Kidney tubule cell (primary cell): Measurements from ENCODE around the gene NAV2.
"Not testable (repeated sequence)": the region's sequence is repeated elsewhere in the genome, so short reads cannot be mapped to it uniquely, and the experiment has no call there.

Source experiments
- DNase-seq: peaks from one replicate; pipeline ENCODE4 v3.0.0-alpha.2; 2018; ENCODE audit warnings: low spot score

NAV2 gene

DNA sequence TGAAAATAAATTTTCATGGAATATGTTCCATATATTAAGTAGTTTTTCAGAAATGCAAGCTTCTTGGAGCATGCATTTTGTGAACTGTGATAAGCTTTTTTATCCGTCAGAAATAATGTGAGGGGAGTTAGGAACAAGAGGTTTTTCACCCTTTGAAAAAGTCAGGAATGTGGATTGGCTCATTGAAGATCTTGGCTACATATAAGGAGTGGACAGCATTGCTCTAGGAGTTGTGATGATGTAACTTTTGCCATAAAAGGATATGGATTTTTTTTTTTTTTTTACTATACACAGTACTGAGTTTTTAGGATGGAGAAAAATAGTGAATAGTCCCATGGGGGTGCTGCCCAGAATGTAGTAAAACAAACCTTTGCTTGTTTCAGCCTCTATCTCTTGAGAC, 180.2 kb downstream of the NAV2 start:
- no peak for DNase-seq

DNA sequence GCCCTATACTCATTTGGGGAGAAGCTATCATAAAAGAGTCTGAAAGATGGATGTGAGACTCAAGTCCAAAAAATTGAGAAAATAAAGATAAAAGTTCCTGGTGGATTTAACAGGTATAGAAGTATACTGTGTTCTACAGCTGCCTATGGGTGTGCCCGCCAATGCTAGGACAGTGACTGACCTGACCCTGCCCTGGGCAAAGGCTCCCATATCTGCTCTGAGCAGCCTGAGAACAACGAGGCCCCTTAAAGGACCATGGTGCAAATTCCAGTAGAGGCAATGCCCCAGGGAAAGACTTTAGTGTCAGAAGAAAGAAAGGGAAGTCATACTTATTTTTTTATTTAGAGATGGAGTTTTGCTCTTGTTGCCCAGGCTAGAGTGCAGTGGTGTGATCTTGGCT, 181.8 kb downstream of the NAV2 start:
- DNase-seq: no peak

DNA sequence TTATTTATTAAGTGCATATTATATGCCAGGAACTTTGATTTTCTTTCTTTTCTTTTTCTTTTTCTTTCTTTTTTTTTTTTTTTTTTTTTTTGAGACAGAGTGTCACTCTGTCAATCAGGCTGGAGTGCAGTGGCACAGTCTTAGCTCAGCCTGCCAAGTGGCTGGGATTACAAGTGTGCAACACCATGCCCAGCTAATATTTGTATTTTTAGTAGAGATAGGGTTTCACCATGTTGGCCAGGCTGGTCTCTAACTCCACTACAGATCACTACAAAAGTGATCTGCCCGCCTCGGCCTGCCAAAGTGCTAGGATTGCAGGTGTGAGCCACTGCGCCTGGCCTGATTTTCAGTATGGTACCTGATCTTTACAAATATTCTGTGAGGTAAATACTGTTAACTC, 182.4 kb downstream of the NAV2 start:
- DNase-seq: not testable (repeated sequence)

DNA sequence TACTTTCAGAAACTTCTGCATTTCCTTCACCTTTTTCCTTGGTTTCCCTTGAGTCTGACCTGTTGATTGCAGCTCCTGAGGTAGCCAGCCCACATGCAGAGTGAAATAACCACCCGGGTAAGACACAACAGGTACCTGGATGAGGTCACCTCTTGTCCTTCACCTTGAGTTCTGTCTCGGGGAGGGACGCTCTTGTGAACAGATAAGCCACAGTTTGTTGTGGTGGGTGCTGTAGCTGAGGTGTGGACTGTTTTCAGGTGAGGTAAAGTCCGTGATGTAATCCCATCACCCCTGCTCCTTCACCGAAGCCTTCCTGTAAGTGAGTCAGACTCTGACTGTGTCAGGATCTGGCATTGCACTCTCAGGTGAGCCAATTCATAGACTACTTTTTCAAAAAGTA, 183.1 kb downstream of the NAV2 start:
- peak; percentile 70 for DNase-seq

DNA sequence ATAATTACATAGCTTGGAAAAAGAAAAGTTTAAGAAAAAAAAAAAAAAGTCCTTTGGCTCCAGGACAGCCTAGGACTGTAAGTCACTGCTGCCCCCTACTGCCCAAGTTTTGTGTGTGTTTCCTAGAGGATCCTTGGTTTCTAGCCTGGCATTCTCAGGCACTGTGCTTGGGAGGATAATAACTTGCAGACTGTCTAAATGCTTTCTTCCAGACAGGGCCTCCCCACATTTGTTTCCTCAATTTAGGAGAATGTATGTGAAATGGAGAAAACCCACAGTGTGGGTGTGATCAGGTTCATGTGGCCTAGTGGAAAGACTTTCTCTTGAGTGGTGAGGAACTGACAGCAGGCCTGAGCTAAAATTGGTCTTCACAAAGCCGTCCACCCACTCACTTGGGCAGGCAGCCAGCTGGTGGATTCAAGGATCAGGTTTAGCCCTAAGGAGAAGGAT, 191.0 kb downstream of the NAV2 start:
- DNase-seq: peak; percentile 71

DNA sequence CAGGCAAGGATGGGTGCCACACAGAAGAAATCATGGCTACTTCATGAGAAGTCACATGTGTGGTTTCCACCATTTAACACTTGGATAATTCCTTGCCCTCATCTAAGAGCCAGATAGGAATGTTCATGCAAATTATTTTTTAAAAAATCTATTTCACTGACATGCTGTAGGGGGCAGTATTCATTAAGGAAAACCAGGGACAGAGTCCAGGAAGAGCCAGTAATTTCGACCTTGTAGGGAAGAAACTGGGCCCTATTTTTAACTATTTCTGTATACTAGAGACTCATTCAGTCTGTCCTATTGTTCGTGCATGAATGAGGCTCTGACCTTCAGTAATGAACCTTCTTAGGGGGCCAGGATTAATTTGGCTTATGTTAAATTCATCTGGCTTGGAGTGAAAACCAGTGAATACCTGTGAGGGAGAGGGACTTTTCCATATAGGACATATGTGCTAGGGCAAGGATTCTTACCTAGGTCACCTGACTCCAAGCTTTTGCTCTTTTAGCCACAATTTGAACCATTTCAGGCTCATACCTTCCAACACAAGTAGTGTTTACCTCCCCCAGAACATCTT, 192.7 kb downstream of the NAV2 start:
- DNase-seq: peak; percentile 60

DNA sequence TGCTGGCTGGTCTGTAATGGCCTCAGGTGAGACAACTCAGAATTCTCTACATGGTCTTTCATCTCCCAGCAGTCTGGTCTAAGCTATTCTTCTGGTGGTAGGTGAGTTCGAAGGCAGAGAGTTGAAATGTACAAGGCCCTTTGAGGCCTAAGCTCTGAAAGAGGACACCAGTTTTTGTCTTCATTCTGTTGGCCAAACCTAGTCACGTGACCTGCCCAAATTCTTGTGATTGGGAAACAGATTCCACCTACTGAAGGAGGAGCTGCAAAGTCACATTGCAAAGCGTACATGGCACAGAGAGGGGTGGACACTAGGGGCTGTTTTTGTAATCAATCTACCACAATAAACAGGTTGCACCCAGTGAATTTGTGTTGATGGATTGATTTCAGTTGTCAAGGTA, 193.5 kb downstream of the NAV2 start:
- no peak for DNase-seq

DNA sequence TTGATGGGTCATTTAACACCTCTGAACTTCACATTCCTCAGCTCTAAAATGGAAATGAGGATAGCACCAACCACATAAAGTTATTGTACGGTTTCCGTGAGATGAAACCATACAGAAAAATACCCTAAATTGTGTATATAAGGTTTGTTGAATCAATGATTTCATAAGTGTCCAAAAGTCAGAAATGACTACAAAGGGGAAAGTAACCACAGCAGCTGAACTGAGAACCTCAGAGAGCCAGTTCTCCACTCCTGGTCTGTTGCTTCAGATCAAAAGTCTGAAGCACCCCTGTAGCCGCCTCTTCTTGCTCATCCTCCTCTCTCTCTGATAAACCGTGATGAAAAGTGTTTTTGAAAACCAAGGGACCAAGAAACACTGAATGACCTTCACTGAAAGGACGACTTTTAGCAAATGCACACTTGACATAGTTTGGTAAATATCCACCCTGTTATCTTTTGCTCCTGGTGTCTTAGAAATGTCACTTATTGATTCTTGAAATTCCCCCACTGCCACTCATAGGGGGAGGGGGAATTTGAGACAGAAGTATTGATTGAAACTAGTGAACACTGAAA, 194.5 kb downstream of the NAV2 start:
- DNase-seq: no peak

DNA sequence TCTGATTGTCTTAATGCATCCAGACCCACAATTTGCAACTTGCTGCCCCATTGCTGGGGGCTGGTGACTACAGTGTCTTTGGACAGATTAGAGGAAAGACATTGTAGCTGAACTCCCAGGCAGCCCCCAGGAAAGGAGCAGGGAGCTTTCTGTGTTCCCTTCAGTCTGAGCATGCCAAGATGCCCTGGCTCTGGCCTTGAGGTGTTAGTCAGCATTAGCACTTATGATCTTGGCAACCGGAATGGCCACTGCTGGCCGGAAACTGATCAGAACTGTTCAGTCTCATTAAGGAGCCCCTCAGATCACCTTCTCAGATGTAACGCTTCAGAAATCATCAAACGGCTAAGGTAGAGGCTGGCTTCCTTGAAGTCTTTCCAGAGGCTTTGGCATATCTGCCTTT, 195.2 kb downstream of the NAV2 start:
- no peak for DNase-seq

DNA sequence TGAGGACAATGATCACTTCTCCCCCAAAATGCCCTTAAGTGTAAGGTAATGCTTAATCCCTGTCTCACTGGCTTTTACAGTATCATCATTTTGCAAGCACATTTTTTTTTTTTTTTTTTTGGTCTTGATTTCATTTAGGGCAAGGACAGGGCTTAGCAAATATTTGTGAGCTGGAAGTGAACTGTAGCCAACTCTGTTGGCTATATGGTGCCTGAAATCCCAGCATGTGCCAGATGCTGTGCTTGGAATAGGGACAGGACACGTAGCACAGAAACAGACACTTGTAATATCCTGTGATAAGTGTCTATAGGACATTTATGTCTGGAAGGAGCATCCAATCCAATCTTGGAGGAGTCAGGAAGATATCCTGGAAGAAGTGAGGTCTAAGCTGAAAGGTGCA, 198.3 kb downstream of the NAV2 start:
- no peak for DNase-seq

DNA sequence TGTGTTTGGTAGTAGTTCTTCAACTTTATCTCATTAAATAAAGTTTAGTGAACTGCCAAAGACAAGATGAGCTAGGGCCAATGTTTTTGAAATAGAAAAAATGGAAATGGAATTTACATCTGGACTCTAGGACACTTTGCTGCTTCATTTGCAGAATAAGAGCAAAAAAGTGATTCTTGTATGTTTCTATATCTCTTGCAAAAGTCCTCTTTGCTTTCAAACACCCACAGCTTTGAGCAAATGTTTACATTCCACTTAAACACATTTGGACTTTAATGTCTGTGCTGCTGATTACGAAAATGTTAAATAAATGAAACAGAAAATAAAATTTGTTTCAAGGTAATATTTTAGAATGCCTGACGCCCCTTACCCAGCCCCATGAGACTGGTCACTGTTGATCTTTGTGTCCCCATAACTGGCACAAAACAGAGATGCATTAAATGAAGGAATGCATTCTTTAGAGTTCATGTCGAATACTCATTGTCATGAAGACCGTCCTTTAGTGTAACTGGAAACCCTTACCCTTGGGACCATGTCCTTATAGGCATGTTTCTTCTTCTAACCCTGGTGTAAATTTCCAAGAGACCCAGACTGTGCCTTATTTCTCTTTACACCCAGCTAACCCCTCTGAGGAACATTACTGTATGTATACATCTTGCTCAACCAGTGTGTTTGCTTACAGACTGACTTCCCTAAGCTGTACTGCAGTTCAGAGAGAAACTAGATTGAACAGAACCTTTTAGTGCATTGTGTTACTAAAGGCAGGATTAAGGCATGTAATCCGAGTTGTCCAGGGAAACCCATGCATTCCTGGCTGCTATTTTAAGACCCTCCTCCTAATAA, 199.7 kb downstream of the NAV2 start:
- no peak for DNase-seq

DNA sequence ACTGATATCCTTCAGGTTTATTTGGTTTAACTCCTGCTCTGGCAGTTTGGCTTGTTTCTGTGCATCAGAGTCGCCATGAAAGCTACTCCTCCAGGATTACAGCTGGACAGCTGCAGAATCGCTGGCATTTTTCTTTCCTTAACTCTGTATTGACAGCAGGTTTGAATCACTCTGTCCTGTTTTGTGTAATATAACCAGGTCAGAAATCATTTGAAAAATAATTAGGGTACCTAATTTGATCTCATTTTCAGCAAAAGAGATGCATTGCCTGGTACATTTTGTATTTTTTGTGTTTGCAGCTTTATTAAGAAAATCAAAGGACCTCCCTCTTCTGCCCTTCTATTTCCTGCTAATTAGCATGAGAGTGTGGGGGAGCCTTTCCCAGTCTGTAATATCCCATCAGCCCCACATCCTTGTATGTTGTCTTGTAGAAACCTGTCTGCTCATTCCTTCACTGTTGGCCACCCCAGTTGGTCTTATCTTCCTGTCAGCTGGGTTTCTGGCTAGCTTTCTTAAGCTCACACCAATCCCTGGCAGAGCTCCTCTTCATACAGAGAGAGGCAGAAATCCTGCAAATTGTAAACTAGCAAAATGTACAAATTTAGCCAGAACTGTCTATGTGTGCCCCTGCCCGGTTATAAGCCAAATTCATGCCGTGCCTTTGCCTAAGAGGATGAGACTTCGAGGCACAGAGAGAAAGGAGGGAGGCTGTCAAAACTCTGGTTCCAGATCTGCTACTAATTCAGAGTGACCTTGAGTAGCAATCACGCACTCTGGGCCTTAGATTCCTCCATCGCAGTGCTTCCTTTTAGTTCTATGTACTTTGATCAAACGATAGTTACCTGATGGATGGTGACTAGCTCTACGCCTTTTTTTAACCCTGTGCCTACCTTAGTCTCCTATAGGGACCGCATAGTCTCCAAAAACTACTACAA, 200.6 kb downstream of the NAV2 start:
- DNase-seq: no peak

DNA sequence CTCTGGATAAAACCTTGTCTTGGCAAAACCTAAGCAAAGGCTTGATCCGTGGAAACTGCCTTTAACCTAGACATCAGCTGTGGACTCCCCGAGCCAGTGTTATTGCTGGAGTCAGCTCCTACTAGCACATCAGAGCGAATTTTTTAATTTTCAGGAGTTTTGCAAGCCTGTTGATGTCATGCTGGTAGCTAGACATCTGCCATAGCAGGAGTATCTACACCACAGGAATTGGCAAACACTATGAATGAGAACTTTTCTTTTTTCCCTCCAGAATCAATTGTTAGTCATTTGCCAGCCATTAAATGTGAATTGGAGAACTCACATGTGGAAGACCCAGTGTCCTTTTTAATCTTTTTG, 201.2 kb downstream of the NAV2 start:
- no peak for DNase-seq

DNA sequence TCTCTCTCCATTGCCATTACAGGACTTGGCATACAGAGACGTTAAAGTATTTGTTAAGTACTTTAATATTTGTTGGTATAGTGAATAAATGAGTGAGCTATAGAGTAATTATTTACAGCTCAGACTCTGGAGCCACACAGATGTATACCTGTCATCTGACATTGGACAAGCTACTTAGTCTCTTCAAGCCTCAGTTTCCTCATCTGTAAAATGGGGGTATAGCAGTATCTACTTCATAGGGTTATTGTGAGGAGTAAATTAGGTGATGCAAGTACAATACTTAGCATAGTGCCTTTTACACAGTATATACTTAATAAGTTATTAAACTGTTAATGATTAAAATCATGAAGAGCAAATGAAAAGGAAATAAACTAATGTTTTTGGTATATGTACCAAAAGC, 203.2 kb downstream of the NAV2 start:
- DNase-seq: no peak

DNA sequence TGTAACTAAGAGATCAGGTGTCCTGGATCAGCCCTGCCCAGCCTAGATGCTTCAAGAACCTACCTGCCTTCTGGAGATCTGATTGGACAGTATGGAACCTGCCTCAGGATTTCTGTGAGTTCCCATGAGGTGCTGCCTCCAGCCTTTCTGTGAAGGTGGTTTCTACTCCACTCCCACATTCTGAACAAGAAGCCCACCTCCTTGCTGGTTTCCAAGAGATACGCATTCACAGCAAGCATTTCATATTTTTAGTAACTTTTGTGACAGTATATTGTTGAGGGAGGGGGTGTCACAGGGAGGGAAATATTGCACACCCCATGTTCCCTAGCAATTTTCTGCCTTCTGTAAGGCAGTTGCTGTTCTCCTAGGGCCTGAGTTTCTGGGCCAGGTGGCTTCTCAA, 204.4 kb downstream of the NAV2 start:
- no peak for DNase-seq

DNA sequence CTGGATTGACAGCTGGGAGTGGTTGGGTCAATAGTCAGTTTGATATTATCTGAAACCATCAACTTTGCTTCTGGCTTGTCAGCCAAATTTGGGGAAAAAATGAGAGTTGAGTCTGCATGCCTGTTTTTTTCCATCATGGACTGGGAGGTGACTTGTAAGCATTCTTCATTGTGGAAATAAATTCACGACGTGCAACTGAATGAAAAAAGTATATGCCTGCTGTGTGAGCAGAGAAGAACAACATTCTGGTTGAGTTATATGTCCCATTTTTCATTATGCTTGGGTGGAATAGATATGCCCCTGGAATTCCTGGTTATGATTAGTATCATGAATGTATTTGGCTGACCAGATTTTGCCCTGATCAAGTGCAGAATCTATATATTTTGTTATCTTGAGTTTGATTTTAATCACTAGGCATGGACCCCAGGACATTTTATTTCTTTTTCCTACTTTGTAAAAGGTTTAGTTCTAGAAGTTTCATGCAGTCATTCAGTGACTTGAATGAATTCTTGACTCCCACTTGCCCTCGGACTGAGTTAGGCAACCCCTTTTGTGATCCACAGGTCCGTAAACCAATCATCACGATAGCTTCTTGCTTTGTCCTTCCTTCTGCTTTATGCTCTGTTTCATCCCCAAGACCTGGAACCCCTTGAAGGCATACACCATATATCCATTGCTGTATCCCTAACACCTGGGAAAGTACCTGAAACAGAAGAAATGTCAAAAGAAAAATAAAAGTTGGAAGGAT, 205.8 kb downstream of the NAV2 start:
- DNase-seq: no peak

DNA sequence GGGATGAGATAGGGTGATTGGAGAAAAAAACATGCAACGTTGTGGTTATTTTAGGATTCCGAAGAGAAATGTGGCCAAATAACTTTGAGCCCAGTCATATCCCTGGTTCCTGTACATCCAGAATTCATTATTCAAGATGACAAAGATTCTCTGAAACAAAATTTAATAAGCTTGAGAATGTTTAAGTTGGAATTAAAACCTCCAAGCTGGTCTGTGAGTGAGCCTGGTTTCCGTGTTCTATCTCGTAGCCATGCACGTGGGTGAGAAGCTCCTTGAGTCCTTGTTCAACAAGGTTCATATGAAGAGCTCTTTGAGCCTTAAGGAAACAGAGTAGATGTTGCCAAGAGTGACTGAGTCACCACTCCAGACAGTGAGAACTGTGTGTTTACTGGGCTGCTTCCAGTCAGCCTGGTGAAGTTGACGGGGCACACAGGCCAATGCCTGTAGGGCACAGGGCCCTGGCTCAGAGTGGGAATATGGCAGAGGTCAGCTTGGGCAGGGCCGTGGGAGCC, 206.5 kb downstream of the NAV2 start:
- DNase-seq: peak; percentile 80

DNA sequence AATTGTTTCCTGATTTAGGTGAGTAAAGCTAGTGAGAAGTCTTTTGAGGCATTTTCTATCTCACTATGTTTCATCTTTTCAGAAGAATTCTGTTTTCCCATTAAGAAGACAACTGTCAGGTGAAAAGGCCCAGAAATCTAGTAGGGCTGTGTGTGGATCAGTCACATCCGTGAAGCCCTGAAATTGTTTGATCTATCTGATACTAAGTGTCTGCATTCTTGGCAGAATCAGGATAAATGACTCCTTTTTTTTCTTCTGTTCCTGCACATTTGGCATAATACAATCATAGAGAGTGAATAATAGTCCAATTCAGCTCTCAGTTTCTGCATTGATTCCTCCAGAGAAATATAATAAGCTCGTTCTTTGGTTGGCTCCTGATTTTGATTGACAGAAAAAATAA, 208.3 kb downstream of the NAV2 start:
- DNase-seq: no peak

DNA sequence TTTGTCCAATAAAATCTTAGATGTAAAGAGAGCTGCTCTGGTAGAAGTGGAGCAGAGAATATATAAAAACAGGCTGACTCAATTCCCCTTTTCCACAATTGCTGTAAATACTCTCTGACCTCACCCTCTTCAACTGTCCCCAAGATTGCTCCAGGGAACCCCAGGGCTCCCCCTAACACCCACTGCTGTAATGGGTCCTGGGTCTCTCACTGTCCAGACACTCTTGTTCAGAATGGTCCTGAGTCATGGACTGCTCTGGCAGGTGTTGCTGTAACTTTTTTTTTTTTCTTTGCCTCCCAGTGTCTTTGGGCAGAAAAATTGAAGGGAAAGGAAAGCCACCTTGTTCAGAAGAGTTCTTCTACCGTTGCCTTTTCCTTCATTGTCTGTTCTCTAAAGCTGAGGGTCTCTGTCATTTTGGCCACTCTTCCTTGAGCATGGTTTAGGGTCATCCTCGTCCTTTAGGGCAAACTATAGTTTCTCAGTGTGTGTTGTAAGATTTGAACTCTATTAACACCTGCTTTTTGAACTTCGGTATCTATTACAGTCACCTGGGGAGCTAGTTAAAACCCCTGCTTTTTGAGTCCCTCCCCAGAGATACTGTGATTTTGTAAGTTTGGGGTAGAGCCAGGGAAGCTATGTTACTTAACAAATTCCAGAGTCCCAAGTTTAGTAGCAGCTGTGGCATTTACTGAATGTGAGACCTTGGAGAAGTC, 209.5 kb downstream of the NAV2 start:
- no peak for DNase-seq

DNA sequence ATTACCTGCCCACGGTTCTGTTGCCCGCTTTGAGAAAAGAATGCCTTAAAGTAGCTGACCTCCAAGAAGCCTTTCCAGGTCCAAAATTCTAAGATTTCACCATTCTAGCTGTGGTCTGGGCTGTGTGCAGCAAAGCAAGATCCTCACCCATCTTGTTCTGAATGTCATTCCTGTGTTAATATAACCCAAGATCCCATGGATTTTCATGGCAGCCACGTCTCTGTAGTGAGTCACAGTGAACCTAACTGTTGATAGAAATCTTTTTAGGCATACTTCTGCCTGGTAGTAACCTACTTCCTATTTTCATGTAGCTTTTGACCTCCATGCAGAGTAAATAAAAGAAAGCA, 210.0 kb downstream of the NAV2 start:
- DNase-seq: no peak

DNA sequence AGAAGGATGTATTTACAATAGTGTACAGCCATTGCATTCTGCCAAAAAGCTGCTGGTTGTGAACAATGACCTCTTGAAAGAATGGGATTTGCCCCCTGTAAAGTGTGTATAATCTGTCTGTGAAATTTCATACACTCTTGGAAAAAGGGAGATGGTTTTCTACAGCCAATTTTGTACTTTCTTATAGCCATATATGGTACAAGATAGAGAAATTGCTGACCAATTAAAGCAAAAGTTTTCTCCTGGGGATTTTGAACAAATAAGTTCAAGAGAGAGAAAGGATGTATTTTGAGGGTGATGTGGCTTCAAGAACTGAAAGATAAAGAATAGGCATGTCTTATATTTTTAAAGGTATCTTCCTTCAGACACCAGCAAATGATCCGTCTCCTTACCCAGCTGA, 211.0 kb downstream of the NAV2 start:
- DNase-seq: no peak
